IMR-90 (cell line): Measurements from ENCODE around the gene RIMBP3C. TPM values are rescaled to one million over a fixed set of nuclear protein-coding genes. Genes with fewer than 3 reads are reported as not detected.
"Not testable (repeated sequence)": the region's sequence is repeated elsewhere in the genome, so short reads cannot be mapped to it uniquely, and the experiment has no call there.

Experiments used
- ATAC-seq: fragments of 200-7000 bp; cut with Tn5 transposase; 2 replicates; pipeline ENCODE4 v1.9.1; 2020; ENCODE audit warnings: low read depth, mild to moderate bottlenecking, moderate library complexity
- BruUV-seq: library from RNA; stranded (reverse); fragments of 400-500 nt; replicated peaks from 2 replicates; lab custom pipeline; 2021; lab: Mats Ljungman, UMichigan
- CTCF ChIA-PET: fragments of 300-600 bp; formaldehyde crosslinking; extraction: SDS; loops from one replicate; lab custom pipeline; 2021; ENCODE audit warnings: antibody characterized with exemption; lab: Yijun Ruan, JAX
- POLR2A ChIA-PET: fragments of 300-600 bp; sonication (Branson Sonifier 250); formaldehyde crosslinking; loops from one replicate; lab custom pipeline; 2022; ENCODE audit warnings: antibody characterized with exemption; ENCODE audit not compliant: unreplicated experiment; lab: Charles Lee
- DNase-seq: peaks from one replicate; pipeline ENCODE4 v3.0.0; 2013
- H2AFZ ChIP-seq: replicated peaks from 2 replicates; pipeline ENCODE3; 2013; ENCODE audit warnings: low read length, mild to moderate bottlenecking; ENCODE audit not compliant: poor library complexity
- H2AK5ac ChIP-seq: 2 replicates; pipeline ENCODE4 v1.6.1; 2013; ENCODE audit warnings: low read depth, low read length, inconsistent platforms
- H2AK9ac ChIP-seq: replicated peaks from 2 replicates; pipeline ENCODE3; 2013; ENCODE audit warnings: mild to moderate bottlenecking, low read depth, low read length, moderate library complexity; ENCODE audit not compliant: poor library complexity
- H2BK120ac ChIP-seq: 2 replicates; pipeline ENCODE4 v1.6.1; 2013; ENCODE audit warnings: low read depth, low read length, inconsistent platforms
- H2BK15ac ChIP-seq: 3 replicates; pipeline ENCODE4 v1.6.1; 2013; ENCODE audit warnings: low read depth, low read length, inconsistent platforms
- H2BK20ac ChIP-seq: 2 replicates; pipeline ENCODE4 v1.6.1; 2013; ENCODE audit warnings: low read depth, mild to moderate bottlenecking, inconsistent platforms, low read length, moderate library complexity
- H2BK5ac ChIP-seq: 2 replicates; pipeline ENCODE4 v1.6.1; 2013; ENCODE audit warnings: mild to moderate bottlenecking, low read depth, low read length, inconsistent platforms; ENCODE audit not compliant: poor library complexity, severe bottlenecking
- H3K14ac ChIP-seq: replicated peaks from 2 replicates; pipeline ENCODE4 v1.6.1; 2013; ENCODE audit warnings: low read depth, low read length, inconsistent platforms
- H3K18ac ChIP-seq: 2 replicates; pipeline ENCODE4 v1.6.1; 2013; ENCODE audit warnings: low read depth, low read length, control low read depth
- H3K23ac ChIP-seq: 2 replicates; pipeline ENCODE4 v1.6.1; 2013; ENCODE audit warnings: low read depth, low read length, inconsistent platforms
- H3K27ac ChIP-seq: 2 replicates; pipeline ENCODE4 v1.5.1; 2013; ENCODE audit warnings: mild to moderate bottlenecking, control low read depth, low read length; ENCODE audit not compliant: insufficient read depth
- H3K27me3 ChIP-seq: 2 replicates; pipeline ENCODE4 v1.6.1; 2013; ENCODE audit warnings: low read length; ENCODE audit not compliant: control insufficient read depth, insufficient read depth
- H3K36me3 ChIP-seq: 2 replicates; pipeline ENCODE4 v1.6.1; 2013; ENCODE audit warnings: low read length, mixed read lengths; ENCODE audit not compliant: control insufficient read depth, insufficient read depth
- H3K4ac ChIP-seq: 2 replicates; pipeline ENCODE4 v1.6.1; 2013; ENCODE audit warnings: low read depth, low read length, inconsistent platforms
- H3K4me1 ChIP-seq: 2 replicates; pipeline ENCODE4 v1.6.1; 2013; ENCODE audit warnings: low read length, mixed read lengths; ENCODE audit not compliant: control insufficient read depth, insufficient read depth
- H3K4me2 ChIP-seq: 2 replicates; pipeline ENCODE4 v1.6.1; 2013; ENCODE audit warnings: low read depth, mild to moderate bottlenecking, control low read depth, low read length, moderate library complexity
- H3K4me3 ChIP-seq: 2 replicates; pipeline ENCODE4 v1.5.1; 2013; ENCODE audit warnings: low read depth, mild to moderate bottlenecking, control low read depth, low read length, moderate library complexity; ENCODE audit not compliant: insufficient read depth
- H3K56ac ChIP-seq: 2 replicates; pipeline ENCODE4 v1.6.1; 2013; ENCODE audit warnings: low read length, inconsistent platforms; ENCODE audit not compliant: insufficient read depth; ENCODE audit errors: extremely low read depth
- H3K79me1 ChIP-seq, 2 experiments: 2 replicates each; pipeline ENCODE4 v1.6.1; 2013; ENCODE audit warnings: low read length in 2 of 2, inconsistent platforms in 1 of 2, low read depth in 1 of 2
- H3K9ac ChIP-seq: 2 replicates; pipeline ENCODE4 v1.6.1; 2013; ENCODE audit warnings: low read depth, low read length, control low read depth
- H3K9me1 ChIP-seq: 2 replicates; pipeline ENCODE4 v1.6.1; 2013; ENCODE audit warnings: low read length, inconsistent platforms; ENCODE audit not compliant: insufficient read depth
- H3K9me3 ChIP-seq: 2 replicates; pipeline ENCODE4 v1.6.1; 2013; ENCODE audit warnings: low read length; ENCODE audit not compliant: control insufficient read depth, insufficient read depth
- H4K20me1 ChIP-seq: 2 replicates; pipeline ENCODE4 v1.6.1; 2013; ENCODE audit warnings: low read length, inconsistent platforms; ENCODE audit not compliant: insufficient read depth
- H4K5ac ChIP-seq: 2 replicates; pipeline ENCODE4 v1.6.1; 2013; ENCODE audit warnings: mild to moderate bottlenecking, low read depth, low read length, control low read depth
- H4K8ac ChIP-seq, 2 experiments: 2 replicates each; pipeline ENCODE4 v1.6.1; 2013; ENCODE audit warnings: low read depth in 2 of 2, low read length in 2 of 2, control low read depth in 1 of 2, inconsistent platforms in 1 of 2
- H4K91ac ChIP-seq: 2 replicates; pipeline ENCODE4 v1.6.1; 2013; ENCODE audit warnings: low read depth, low read length, inconsistent platforms; ENCODE audit not compliant: insufficient read depth
- WGBS, 2 experiments: methylation state at CpG; one replicate each; pipeline versions ENCODE4 v1.1.5 to v1.1.7; 2013; ENCODE audit warnings: missing lambda C conversion rate in 2 of 2; ENCODE audit not compliant: insufficient read length in 1 of 2; ENCODE audit errors: extremely low coverage in 2 of 2; 5-methylcytosine and 5-hydroxymethylcytosine counted together
- dilution Hi-C: fragments of 300-500 bp; cut with HindIII; formaldehyde crosslinking; loops from one replicate; pipeline ENCODE4 v1.14.3; 2018; ENCODE audit warnings: low sequenced_read_pairs; ENCODE audit not compliant: unreplicated experiment
- in situ Hi-C: fragments of 300-500 bp; cut with MboI; formaldehyde crosslinking; loops from 3 replicates; pipeline ENCODE4 v1.14.3; 2019; ENCODE audit warnings: low sequenced_read_pairs, inconsistent platforms, mixed read lengths
- intact Hi-C: fragments of 100-400 bp; cut with micrococcal nuclease; formaldehyde crosslinking; loops from 2 replicates; pipeline ENCODE4 v1.10.0; 2022
- polyA plus RNA-seq, 3 experiments: library from polyadenylated mRNA; depleted of rRNA; stranded (reverse); fragments of >200 nt; gene quantifications; 2 replicates each; pipeline ENCODE4 v1.2.3, GENCODE V29; 2012; ENCODE audit warnings: low replicate concordance in 1 of 3
- total RNA-seq: library from RNA; depleted of rRNA; stranded (reverse); fragments of >200 nt; gene quantifications from 2 replicates; pipeline ENCODE4 v1.2.3, GENCODE V29; 2012

Gene RIMBP3C
- total and polyA plus RNA-seq, 2 of the 4 experiments (the other 2 are of a cell fraction): 0.05 to 0.36 TPM

DNA sequence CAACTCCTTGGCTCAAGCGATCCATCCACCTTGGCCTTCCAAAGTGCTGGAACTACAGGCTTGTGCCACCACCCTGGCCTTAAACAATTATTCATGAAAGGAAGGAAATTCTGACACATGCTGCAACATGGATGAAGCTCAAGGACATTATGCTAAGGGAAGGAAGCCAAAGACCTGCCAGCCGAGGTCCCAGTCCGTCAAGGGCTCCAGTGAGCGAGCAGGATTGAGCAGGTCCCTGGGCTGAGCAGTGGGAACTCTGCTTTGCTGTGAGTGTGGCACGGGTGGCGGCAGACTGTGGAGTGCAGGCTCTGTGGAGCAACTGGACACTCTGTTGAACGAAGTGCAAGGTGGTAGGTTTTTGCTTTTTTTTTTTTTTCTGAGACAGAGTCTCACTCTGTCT, 11.4 kb downstream of the RIMBP3C start:
- ATAC-seq: not testable (repeated sequence)

DNA sequence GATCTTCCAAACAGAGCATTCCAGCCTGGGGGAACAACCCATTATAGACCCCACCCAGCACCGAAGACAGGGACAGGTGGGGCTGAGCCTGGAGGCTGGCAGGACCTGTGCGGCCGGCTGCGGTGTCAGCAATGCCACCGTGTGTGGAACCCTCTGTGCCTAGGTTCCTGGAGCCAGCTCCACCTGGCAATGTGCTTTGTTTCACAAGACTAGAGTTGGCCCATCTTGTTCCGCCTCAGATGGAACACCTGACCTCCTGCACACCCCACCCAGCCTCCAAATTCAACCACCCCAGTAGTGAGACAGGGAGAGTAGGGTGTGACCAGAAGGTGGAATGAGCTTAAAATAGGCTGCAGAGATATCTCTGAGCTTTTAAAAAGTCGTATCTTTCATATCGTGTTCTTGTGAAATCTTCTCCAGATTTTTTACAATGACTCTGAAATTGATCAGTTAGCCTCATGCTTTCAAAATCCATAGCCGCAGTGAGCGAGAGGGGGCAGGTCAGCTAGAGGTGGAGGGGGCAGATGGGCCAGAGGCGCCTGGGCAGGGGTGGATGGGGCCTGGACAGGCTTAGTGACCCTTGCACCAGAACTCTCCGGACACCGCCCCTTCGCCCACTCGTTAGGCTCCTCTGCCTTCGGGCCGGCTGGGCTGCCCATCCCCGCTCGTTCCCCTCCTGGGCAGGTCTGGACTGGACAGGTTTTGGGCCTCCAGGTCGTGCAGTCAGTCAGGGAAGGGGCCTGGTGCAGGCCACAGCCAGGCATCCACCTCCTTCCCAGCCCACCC, 18.2 kb downstream of the RIMBP3C start:
- H3K9ac ChIP-seq, H3K36me3 ChIP-seq, H2BK15ac ChIP-seq, H3K4me2 ChIP-seq, H3K23ac ChIP-seq, DNase-seq, H2AK9ac ChIP-seq, H4K91ac ChIP-seq, H4K8ac ChIP-seq, H3K56ac ChIP-seq, H3K4me3 ChIP-seq, H4K5ac ChIP-seq, dilution Hi-C loops, H3K9me3 ChIP-seq, H3K79me1 ChIP-seq, H2BK120ac ChIP-seq, H2AK5ac ChIP-seq, H4K20me1 ChIP-seq, POLR2A ChIA-PET, in situ Hi-C loops, H3K9me1 ChIP-seq, H3K14ac ChIP-seq, BruUV-seq, H3K4me1 ChIP-seq, H2BK5ac ChIP-seq, H3K18ac ChIP-seq, H2AFZ ChIP-seq, ATAC-seq, intact Hi-C loops, H2BK20ac ChIP-seq, H3K27ac ChIP-seq, CTCF ChIA-PET, H3K27me3 ChIP-seq, H3K4ac ChIP-seq: not testable (repeated sequence)
- WGBS, 2 experiments: no CpG with 5 or more reads among the region's 20 CpGs

More for the DNA sequence above, 11.4 kb downstream of the RIMBP3C start:
- H3K27me3 ChIP-seq, H3K4ac ChIP-seq, H3K79me1 ChIP-seq, H3K36me3 ChIP-seq, in situ Hi-C loops, H2AFZ ChIP-seq, intact Hi-C loops, H3K23ac ChIP-seq, H3K4me1 ChIP-seq, H4K91ac ChIP-seq, H2AK9ac ChIP-seq, dilution Hi-C loops, H3K4me2 ChIP-seq, BruUV-seq, H3K18ac ChIP-seq, H2BK5ac ChIP-seq, H4K20me1 ChIP-seq, H3K27ac ChIP-seq, H3K14ac ChIP-seq, DNase-seq, H4K8ac ChIP-seq, H4K5ac ChIP-seq, H3K56ac ChIP-seq, POLR2A ChIA-PET, H2BK20ac ChIP-seq, H3K9me3 ChIP-seq, H3K9ac ChIP-seq, H2AK5ac ChIP-seq, H2BK120ac ChIP-seq, H3K4me3 ChIP-seq, H3K9me1 ChIP-seq, H2BK15ac ChIP-seq, CTCF ChIA-PET: not testable (repeated sequence)
- WGBS, 2 experiments: no CpG with 5 or more reads among the region's 7 CpGs
